Smooth muscle cell of the brain vasculature (primary cell): Measurements from ENCODE around the gene NCAN.
"Not testable (repeated sequence)": the region's sequence is repeated elsewhere in the genome, so short reads cannot be mapped to it uniquely, and the experiment has no call there.

Experiments
- DNase-seq: peaks from one replicate; pipeline ENCODE4 v3.0.0-alpha.2; 2012; ENCODE audit warnings: low read depth, low spot score

The NCAN gene

GRCh38 chr19:19224150-19224851 lies 12.5 kb downstream of the NCAN start:
- DNase-seq: no peak

DNA sequence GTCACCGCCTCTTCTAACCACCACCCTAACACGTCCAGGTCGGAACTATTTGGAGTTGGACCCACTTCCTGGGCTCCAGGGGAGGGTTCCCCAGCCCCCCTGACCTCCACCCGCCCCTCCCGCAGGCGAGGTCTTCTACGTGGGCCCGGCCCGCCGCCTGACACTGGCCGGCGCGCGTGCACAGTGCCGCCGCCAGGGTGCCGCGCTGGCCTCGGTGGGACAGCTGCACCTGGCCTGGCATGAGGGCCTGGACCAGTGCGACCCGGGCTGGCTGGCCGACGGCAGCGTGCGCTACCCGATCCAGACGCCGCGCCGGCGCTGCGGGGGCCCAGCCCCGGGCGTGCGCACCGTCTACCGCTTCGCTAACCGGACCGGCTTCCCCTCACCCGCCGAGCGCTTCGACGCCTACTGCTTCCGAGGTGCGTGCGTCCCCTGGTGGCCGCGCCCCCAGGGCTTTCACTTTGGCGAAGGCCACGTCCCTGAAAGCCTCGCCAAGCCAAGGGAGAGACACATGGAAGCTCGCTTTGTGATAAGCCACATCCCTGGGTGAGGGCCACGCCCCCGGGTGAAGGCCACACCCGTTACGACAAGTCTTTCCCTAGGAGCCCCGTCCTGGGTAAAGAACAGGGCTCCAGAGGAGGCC lies 13.2 kb downstream of the NCAN start:
- no peak for DNase-seq

GRCh38 chr19:19226204-19226603 lies 14.4 kb downstream of the NCAN start:
- DNase-seq: no peak

GRCh38 chr19:19226663-19227062 lies 14.9 kb downstream of the NCAN start:
- no peak for DNase-seq

GRCh38 chr19:19227217-19227616 lies 15.5 kb downstream of the NCAN start:
- DNase-seq: no peak

DNA sequence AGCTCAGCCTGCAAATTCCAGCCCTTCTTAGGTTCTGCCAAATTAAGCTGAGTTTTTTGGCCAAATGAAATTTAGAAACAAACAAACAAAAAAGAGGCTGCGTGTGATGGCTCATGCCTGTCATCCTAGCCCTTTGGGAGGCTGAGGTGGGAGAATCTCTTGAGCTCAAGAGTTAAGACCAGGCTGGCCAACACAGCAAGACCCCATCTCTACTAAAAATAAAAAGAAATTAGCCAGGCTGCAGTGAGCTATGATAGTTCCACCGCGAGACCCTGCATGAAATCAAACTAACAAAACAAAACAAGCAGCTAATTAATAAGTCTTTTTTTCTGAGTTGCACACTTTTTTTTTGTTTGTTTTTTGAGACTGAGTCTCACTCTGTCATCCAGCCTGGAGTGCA lies 17.9 kb downstream of the NCAN start:
- DNase-seq: no peak

- DNase-seq: no peak
These were observed 19.2 kb downstream of the NCAN start for GRCh38 chr19:19230999-19231398.

DNA sequence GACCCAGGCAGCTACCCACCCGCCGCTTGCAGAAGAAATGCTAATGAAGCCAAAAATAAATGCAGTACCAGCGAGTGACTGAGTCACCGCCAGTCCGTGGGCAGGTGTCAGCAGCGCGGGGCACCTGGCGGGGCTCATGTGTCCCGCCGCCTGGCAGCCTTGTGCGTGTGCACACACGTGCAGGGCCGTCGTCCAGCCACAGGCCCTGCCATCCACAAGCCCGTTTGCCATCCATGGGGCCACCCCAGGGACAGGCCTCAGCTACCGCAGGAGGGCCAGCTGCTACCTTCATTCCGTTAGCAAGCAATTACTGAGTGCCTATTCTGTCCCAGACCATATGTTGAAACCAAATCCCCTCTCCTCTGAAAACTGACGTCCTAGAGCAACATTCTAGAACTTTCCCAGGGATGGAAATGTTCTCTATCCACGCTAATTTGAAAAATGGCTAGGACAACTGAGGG lies 20.5 kb downstream of the NCAN start:
- no peak for DNase-seq

GRCh38 chr19:19234220-19234816 lies 22.6 kb downstream of the NCAN start:
- no peak for DNase-seq

GRCh38 chr19:19236173-19236572 lies 24.4 kb downstream of the NCAN start:
- no peak for DNase-seq

- no peak for DNase-seq
These were observed 26.6 kb downstream of the NCAN start for GRCh38 chr19:19238126-19238894.

DNA sequence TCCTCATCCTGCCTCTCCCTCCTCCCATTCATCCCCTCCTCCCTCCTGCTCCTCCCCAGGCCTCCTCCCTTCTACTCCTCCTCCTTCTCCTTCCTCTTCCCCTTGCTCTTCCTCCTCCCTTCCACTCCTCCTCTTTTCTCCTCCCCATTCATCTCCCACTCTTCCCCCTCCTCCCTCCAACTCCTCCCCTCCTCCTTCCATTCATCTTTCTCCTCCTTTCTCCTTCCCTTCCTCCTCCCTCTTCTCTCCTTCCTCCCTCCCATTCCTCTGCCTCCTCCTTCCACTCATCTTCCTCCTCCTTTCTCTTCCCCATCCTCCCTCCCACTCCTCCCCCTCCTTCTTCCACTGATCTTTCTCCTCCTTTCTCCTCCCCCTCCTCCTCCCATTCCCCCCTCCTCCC lies 27.9 kb downstream of the NCAN start:
- no peak for DNase-seq

GRCh38 chr19:19240476-19240875 lies 28.7 kb downstream of the NCAN start:
- DNase-seq: no peak

DNA sequence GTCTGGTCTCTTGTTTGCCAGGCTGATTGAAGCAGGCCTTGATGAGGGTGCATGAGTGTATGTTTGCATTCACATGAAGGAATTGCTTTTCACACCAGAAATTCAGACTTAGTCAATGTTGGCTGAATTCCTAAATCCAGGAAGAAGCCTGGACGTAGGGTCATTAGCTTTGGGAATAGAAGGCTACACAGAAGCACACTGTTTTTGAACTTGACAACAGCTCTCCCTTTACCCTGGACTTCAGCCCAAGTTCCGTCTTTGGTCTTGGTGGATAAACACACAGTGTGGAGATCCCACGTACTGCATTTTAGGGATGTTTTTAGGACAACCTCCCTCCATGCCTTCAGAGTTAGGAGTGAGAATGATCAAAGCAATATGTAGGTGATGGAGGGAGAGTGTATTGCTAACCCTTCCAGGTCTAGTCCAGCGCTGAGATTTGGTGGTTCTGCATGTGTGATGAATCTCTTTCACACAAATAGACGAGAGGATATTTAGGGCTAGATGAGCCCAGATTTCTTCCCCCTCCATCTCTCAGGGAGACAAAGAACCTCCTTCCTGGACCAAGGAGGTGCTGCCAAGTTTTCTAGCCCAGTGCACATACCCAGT lies 38.5 kb downstream of the NCAN start:
- DNase-seq: no peak

GRCh38 chr19:19253409-19253808 lies 41.7 kb downstream of the NCAN start:
- not testable (repeated sequence) for DNase-seq

- no peak for DNase-seq
These were observed 44.6 kb downstream of the NCAN start for GRCh38 chr19:19256072-19256969.

GRCh38 chr19:19257137-19257536 lies 45.4 kb downstream of the NCAN start:
- no peak for DNase-seq

DNA sequence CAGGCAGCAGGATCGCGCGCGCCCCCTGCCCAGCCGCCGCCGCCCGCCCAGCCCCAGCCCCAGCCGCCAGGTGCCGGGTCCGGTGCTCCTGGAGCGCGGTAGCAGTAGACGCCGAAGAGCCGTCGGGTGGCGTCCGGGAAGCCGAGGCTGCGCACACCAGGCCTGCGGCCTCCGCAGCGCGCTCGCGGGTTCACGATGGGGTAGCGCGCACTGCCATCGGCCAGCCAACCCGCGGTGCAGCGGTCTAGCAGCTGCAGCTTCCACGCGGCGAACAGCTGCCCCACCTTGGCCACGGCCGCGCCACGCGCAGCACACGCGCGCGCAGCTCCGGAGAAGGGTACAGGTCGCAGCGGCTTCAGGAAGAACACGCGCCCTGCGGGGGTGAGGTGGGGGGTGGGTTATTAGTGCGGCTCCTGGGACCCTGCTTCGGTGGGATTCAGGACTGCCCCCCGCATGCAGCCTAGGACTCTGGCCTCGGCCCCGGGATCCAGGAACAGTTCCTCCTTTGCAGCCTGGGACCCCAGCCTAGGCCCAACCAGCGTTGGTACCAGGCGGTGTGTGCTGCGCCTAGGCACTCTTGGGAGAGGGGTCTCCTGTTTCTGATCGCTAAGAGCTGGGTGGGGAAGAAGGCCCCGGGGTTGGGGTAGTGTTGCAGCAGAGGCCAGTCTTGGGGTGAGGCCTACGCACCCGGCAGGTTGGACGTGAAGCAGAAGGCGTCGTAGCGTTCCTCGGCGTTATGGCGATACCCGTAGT lies 46.3 kb downstream of the NCAN start:
- no peak for DNase-seq

DNA sequence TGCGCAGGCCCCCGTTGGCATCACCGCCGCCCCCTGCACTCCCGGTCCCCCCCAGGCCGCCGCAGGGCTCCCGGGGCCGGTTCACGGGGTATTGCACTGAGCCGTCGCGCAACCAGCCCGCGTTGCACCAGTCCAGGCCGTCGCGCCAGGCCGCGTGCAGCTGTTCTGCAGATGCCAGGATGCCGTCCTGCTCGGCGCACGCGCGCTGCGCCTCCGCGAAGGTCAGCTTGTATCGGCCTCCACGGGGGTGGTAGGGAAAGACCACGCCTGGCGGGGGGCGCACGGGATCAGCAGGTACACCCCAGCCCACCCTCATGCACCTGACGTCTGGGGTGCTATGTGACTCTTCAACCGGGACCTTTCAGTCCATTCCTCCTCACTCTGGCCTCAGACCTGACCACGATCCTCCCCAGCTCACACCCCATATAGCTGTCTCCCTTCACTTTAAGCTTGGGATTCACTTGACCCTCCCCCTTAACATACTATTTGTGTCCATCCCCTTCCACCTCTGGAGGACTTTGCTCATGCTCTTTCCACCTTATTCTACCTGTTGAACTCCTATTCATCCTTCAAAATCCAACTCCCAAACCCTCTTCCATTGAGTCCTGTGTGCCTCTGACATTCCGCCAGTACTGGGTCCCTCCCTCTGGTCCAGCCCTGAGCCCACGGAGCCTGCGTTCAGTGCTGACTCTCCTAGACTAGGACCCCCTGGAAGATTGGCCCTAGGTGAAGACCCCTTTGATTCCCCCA lies 47.0 kb downstream of the NCAN start:
- no peak for DNase-seq
